ENCODE data around the gene CDKAL1. TPM values are rescaled to one million over a fixed set of nuclear protein-coding genes. Genes with fewer than 3 reads are reported as not detected.

Gene CDKAL1
- total and polyA plus RNA-seq, 10 of the 15 experiments (the other 5 are each of a cell fraction or from before 2014, with no cell fraction given) = 10.7 to 26.9 (median 17.3) TPM

- H3K27ac ChIP-seq (ENCODE audit: control insufficient read depth, insufficient read depth) = no peak overlapping the region
- no peak for TF ChIP-seq SIN3A (IDR thresholded peaks at IDR 0.05; ENCODE audit: low read depth, low read length)
- TF ChIP-seq JUNB (IDR thresholded peaks at IDR 0.05) = 0 out of 2 replicates have a peak, but pooled peaks have one; percentile 6
- no peak overlapping the region for H3K4me2 ChIP-seq (ENCODE audit: control insufficient read depth, insufficient read depth)
- ChIA-PET RAD21 (ENCODE audit: unreplicated experiment) (interaction anchor here (1.4 kb wide), 1 partner anchor 69 kb away, joined by 3 read pairs; no protein-coding TSS in a partner anchor), SMC1A (ENCODE audit: uncharacterized antibody, unreplicated experiment) (interaction anchor here (0.8 to 1.1 kb wide), 2 partner anchors 8 to 51 kb away, joined by 3 to 4 read pairs; no protein-coding TSS in a partner anchor), POLR2A (interaction anchor here (0.8 kb wide), 1 partner anchor 14 kb away, joined by 3 read pairs; no protein-coding TSS in a partner anchor), CTCF (interaction anchor here (0.6 to 1.4 kb wide), 5 partner anchors 19 to 738 kb away, joined by 3 to 5 read pairs (median 3); no protein-coding TSS in a partner anchor)
- no peak overlapping the region for H3K4me3 ChIP-seq
- ATAC-seq (no peak), DNase-seq (ENCODE audit: low read depth, low spot score) (no peak), FAIRE-seq (no peak)
- H3K36me3 ChIP-seq (ENCODE audit: control insufficient read depth in 2 of 2, insufficient read depth in 2 of 2, low read length in 1 of 2) = peaks cover 0 to 2% of the 10 kb centered on the region in 2 experiments; a peak in 1 of 4 replicates
- no peak overlapping the region for H3K9ac ChIP-seq (ENCODE audit: control insufficient read depth, insufficient read depth, low read length)
- in situ Hi-C loops (cut with MboI) = no loop called here
- no peaks in the 10 kb centered on the region for H3K27me3 ChIP-seq (replicated peaks in 1 of 2; ENCODE audit: control insufficient read depth in 2 of 2, insufficient read depth in 2 of 2, low read length in 1 of 2)
- H4K20me1 ChIP-seq (ENCODE audit: control insufficient read depth, insufficient read depth) = no peaks in the 10 kb centered on the region
- intact Hi-C loops (cut with micrococcal nuclease; ENCODE audit: unreplicated experiment) = no loop called here
- H3K79me2 ChIP-seq (ENCODE audit: control insufficient read depth, insufficient read depth, low read length) = no peaks in the 10 kb centered on the region
- no peaks in the 10 kb centered on the region for H3K4me1 ChIP-seq (ENCODE audit: control insufficient read depth, insufficient read depth, low read length)
- no peak overlapping the region for H2AFZ ChIP-seq (ENCODE audit: control insufficient read depth, low read depth, low read length)
- H3K9me3 ChIP-seq (replicated peaks; ENCODE audit: control insufficient read depth, insufficient read depth, low read length) = no peaks in the 10 kb centered on the region
- WGBS (ENCODE audit: insufficient coverage, insufficient replicate concordance, low lambda C conversion rate, missing lambda C conversion rate) = 32% methylated on average over 5 of the region's 5 CpGs
- no TSS peak for BruUV-seq (replicated peaks)
These were observed 418.6 kb downstream of the CDKAL1 start for GRCh38 chr6:20952699-20953474.

- Histone ChIP-seq H2AFZ (ENCODE audit: control insufficient read depth, low read depth, low read length) (no peak overlapping the region), H3K9ac (ENCODE audit: control insufficient read depth, insufficient read depth, low read length) (no peak overlapping the region), H4K20me1 (ENCODE audit: control insufficient read depth, insufficient read depth) (no peaks in the 10 kb centered on the region), H3K4me2 (ENCODE audit: control insufficient read depth, insufficient read depth) (no peak overlapping the region), H3K36me3 (ENCODE audit: control insufficient read depth in 2 of 2, insufficient read depth in 2 of 2, low read length in 1 of 2) (peaks cover 2 to 5% of the 10 kb centered on the region in 2 experiments; a peak in 2 of 4 replicates), H3K9me3 (replicated peaks; ENCODE audit: control insufficient read depth, insufficient read depth, low read length) (no peaks in the 10 kb centered on the region), H3K4me1 (ENCODE audit: control insufficient read depth, insufficient read depth, low read length) (no peaks in the 10 kb centered on the region), H3K4me3 (no peak overlapping the region), H3K79me2 (ENCODE audit: control insufficient read depth, insufficient read depth, low read length) (no peaks in the 10 kb centered on the region), H3K27me3 (replicated peaks in 1 of 2; ENCODE audit: control insufficient read depth in 2 of 2, insufficient read depth in 2 of 2, low read length in 1 of 2) (no peaks in the 10 kb centered on the region), H3K27ac (ENCODE audit: control insufficient read depth, insufficient read depth) (no peak overlapping the region)
- intact Hi-C loops (cut with micrococcal nuclease; ENCODE audit: unreplicated experiment) (no loop called here), in situ Hi-C loops (cut with MboI) (no loop called here)
- ChIA-PET CTCF (no interaction called here), RAD21 (ENCODE audit: unreplicated experiment) (no interaction called here), POLR2A (no interaction called here), SMC1A (ENCODE audit: uncharacterized antibody, unreplicated experiment) (interaction anchor here (0.6 kb wide), 1 partner anchor 18 kb away, joined by 3 read pairs; no protein-coding TSS in a partner anchor)
- ATAC-seq (no peak), FAIRE-seq (no peak), DNase-seq (ENCODE audit: low read depth, low spot score) (no peak)
- no TSS peak for BruUV-seq (replicated peaks)
- WGBS (ENCODE audit: insufficient coverage, insufficient replicate concordance, low lambda C conversion rate, missing lambda C conversion rate) = 98% methylated on average over 2 of the region's 2 CpGs
- TF ChIP-seq, protein P1, sequence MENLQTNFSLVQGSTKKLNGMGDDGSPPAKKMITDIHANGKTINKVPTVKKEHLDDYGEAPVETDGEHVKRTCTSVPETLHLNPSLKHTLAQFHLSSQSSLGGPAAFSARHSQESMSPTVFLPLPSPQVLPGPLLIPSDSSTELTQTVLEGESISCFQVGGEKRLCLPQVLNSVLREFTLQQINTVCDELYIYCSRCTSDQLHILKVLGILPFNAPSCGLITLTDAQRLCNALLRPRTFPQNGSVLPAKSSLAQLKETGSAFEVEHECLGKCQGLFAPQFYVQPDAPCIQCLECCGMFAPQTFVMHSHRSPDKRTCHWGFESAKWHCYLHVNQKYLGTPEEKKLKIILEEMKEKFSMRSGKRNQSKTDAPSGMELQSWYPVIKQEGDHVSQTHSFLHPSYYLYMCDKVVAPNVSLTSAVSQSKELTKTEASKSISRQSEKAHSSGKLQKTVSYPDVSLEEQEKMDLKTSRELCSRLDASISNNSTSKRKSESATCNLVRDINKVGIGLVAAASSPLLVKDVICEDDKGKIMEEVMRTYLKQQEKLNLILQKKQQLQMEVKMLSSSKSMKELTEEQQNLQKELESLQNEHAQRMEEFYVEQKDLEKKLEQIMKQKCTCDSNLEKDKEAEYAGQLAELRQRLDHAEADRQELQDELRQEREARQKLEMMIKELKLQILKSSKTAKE (IDR thresholded peaks at IDR 0.05; ENCODE audit: low read depth, poor library complexity, severe bottlenecking) = no peak
- TF ChIP-seq ZNF622 (IDR thresholded peaks at IDR 0.05) (no peak), ZZZ3 (IDR thresholded peaks at IDR 0.05; ENCODE audit: control insufficient read depth, insufficient read length, low read depth) (no peak), MXI1 (IDR thresholded peaks at IDR 0.05; ENCODE audit: low read depth, low read length) (no peak), CBX3 (IDR thresholded peaks at IDR 0.05; ENCODE audit: borderline replicate concordance, low read depth) (no peak), RCOR1 (conservative IDR thresholded peaks at IDR 0.05; ENCODE audit: low read depth, low read length) (no peak), SMAD1 (IDR thresholded peaks at IDR 0.05; ENCODE audit: low read depth, partially characterized antibody) (no peak)
- TF ChIP-seq, protein P2, sequence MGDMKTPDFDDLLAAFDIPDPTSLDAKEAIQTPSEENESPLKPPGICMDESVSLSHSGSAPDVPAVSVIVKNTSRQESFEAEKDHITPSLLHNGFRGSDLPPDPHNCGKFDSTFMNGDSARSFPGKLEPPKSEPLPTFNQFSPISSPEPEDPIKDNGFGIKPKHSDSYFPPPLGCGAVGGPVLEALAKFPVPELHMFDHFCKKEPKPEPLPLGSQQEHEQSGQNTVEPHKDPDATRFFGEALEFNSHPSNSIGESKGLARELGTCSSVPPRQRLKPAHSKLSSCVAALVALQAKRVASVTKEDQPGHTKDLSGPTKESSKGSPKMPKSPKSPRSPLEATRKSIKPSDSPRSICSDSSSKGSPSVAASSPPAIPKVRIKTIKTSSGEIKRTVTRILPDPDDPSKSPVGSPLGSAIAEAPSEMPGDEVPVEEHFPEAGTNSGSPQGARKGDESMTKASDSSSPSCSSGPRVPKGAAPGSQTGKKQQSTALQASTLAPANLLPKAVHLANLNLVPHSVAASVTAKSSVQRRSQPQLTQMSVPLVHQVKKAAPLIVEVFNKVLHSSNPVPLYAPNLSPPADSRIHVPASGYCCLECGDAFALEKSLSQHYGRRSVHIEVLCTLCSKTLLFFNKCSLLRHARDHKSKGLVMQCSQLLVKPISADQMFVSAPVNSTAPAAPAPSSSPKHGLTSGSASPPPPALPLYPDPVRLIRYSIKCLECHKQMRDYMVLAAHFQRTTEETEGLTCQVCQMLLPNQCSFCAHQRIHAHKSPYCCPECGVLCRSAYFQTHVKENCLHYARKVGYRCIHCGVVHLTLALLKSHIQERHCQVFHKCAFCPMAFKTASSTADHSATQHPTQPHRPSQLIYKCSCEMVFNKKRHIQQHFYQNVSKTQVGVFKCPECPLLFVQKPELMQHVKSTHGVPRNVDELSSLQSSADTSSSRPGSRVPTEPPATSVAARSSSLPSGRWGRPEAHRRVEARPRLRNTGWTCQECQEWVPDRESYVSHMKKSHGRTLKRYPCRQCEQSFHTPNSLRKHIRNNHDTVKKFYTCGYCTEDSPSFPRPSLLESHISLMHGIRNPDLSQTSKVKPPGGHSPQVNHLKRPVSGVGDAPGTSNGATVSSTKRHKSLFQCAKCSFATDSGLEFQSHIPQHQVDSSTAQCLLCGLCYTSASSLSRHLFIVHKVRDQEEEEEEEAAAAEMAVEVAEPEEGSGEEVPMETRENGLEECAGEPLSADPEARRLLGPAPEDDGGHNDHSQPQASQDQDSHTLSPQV (IDR thresholded peaks at IDR 0.05) = no peak
These were observed 420.1 kb downstream of the CDKAL1 start for GRCh38 chr6:20954315-20954714.
